GM19438 (cell line): ENCODE measurements around the gene LINS1.

Source experiments
- ATAC-seq: cut with Tn5 transposase; IDR thresholded peaks from one replicate; pipeline ENCODE4 v1.9.1; 2021; ENCODE audit warnings: low read depth; ENCODE audit not compliant: unreplicated experiment

LINS1 gene

GRCh38 chr15:100565591-100565990, 36.4 kb downstream of the LINS1 start:
- ATAC-seq: no peak

- ATAC-seq: no peak
Observed at GRCh38 chr15:100560323-100560722, 41.7 kb downstream of the LINS1 start.

GRCh38 chr15:100559330-100559729, 42.7 kb downstream of the LINS1 start:
- ATAC-seq: no peak

- no peak for ATAC-seq
Observed at GRCh38 chr15:100558771-100559254, 43.2 kb downstream of the LINS1 start.

- no peak for ATAC-seq
Observed at GRCh38 chr15:100553468-100553867, 48.5 kb downstream of the LINS1 start.

GRCh38 chr15:100547961-100548360, 54.0 kb downstream of the LINS1 start:
- no peak for ATAC-seq

GRCh38 chr15:100544946-100545345, 57.0 kb downstream of the LINS1 start:
- ATAC-seq: no peak

- no peak for ATAC-seq
Observed at GRCh38 chr15:100544338-100544841, 57.6 kb downstream of the LINS1 start.

- ATAC-seq: no peak
Observed at GRCh38 chr15:100542290-100542689, 59.7 kb downstream of the LINS1 start.

GRCh38 chr15:100537331-100537730, 64.7 kb downstream of the LINS1 start:
- no peak for ATAC-seq

GRCh38 chr15:100536733-100537132, 65.3 kb downstream of the LINS1 start:
- ATAC-seq: no peak

GRCh38 chr15:100533886-100534285, 68.1 kb downstream of the LINS1 start:
- no peak for ATAC-seq

- ATAC-seq: no peak
Observed at GRCh38 chr15:100531823-100532327, 70.1 kb downstream of the LINS1 start.

GRCh38 chr15:100531204-100531603, 70.8 kb downstream of the LINS1 start:
- ATAC-seq: no peak

GRCh38 chr15:100529556-100529955, 72.4 kb downstream of the LINS1 start:
- ATAC-seq: no peak

- no peak for ATAC-seq
Observed at GRCh38 chr15:100528833-100529428, 73.1 kb downstream of the LINS1 start, which contains the start of gene CERS3. Gene CERS3 (minus strand): TSS chr15:100528950. CDS start chr15:100501849, 27,101 bp downstream.

GRCh38 chr15:100526027-100526481, 75.9 kb downstream of the LINS1 start:
- no peak for ATAC-seq

- ATAC-seq: no peak
Observed at GRCh38 chr15:100525436-100525835, 76.5 kb downstream of the LINS1 start.

GRCh38 chr15:100524326-100524725, 77.7 kb downstream of the LINS1 start:
- no peak for ATAC-seq

GRCh38 chr15:100521907-100522306, 80.1 kb downstream of the LINS1 start:
- ATAC-seq: no peak

- ATAC-seq: no peak
Observed at GRCh38 chr15:100520132-100520921, 81.7 kb downstream of the LINS1 start.
